Measurements from ENCODE around the gene CA4.

DNA sequence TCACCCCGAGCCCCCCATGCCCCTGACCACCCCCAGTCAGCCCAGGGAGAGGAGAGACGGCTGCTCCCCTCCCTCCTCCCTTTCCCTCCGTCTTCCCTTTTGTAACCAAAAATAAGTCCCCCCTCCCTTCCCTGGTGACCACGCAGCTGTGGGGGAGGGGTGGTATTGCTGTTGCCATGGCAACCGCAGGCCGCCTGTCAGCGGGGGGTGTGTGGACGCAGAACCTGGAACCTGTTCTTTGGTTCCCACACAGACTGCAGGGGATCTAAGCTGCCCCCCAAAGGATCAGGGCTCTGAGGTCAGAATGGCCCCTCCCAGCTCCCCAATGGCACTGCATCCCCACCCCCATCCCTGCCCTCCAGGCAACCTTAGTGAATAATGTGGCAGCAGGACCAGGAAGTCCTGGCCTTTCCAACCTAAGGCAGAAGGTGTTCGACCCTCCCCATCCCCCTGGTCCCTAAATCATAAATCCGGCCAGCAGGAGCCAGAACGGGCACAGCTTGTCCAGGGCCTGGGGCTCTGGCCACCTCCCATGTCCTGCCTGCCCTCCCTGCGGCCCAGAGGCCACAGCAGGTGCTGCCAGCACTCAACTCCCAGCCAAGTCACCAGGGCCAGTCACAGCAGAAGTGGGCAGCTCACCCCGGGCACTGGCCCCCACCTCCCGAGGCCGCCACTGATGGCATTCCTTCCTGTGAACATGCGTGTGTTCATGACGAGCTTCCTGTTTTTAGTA lies 12.0 kb downstream of the CA4 start:
- no peak for TF ChIP-seq POLR2A (IDR thresholded peaks at IDR 0.05; ENCODE audit: low read depth, low read length)
- TF ChIP-seq TAF1 (IDR thresholded peaks at IDR 0.05; ENCODE audit: borderline replicate concordance, low read depth, low read length), result no peak
- no peak for TF ChIP-seq POLR2AphosphoS5 (IDR thresholded peaks at IDR 0.05; ENCODE audit: low read depth, low read length)
